Ectodermal cell (in vitro differentiated cells): ENCODE measurements around the gene SQSTM1. TPM values are rescaled to one million over a fixed set of nuclear protein-coding genes. Genes with fewer than 3 reads are reported as not detected.

Experiments
- H3K27ac ChIP-seq: 2 replicates; pipeline ENCODE4 v1.7.0; 2013; ENCODE audit warnings: mild to moderate bottlenecking, low read depth, low read length; ENCODE audit not compliant: insufficient read depth, poor library complexity, severe bottlenecking
- H3K27me3 ChIP-seq: 2 replicates; pipeline ENCODE4 v1.7.0; 2013; ENCODE audit warnings: mild to moderate bottlenecking, low read length; ENCODE audit not compliant: insufficient read depth, control insufficient read depth, poor library complexity, severe bottlenecking
- H3K36me3 ChIP-seq: one replicate; pipeline ENCODE4 v1.7.0; 2013; ENCODE audit warnings: low read length; ENCODE audit not compliant: control insufficient read depth, insufficient read depth
- H3K4me1 ChIP-seq: one replicate; pipeline ENCODE4 v1.7.0; 2013; ENCODE audit warnings: low read length; ENCODE audit not compliant: control insufficient read depth, insufficient read depth
- H3K4me3 ChIP-seq: 2 replicates; pipeline ENCODE4 v1.7.0; 2013; ENCODE audit warnings: low read depth, low read length, control low read depth; ENCODE audit not compliant: insufficient read depth
- H3K9me3 ChIP-seq: 2 replicates; pipeline ENCODE4 v1.7.0; 2013; ENCODE audit warnings: mild to moderate bottlenecking, low read length, moderate library complexity; ENCODE audit not compliant: control insufficient read depth
- WGBS, 2 experiments: methylation state at CpG; one replicate each; pipeline ENCODE4 v1.1.7; 2013; ENCODE audit warnings: missing lambda C conversion rate in 2 of 2; 5-methylcytosine and 5-hydroxymethylcytosine counted together
- polyA plus RNA-seq, 4 experiments: library from polyadenylated mRNA; stranded (reverse); fragments of 50-300 nt; gene quantifications; one replicate each; pipeline ENCODE4 v1.2.3, GENCODE V29; 2013

The SQSTM1 gene
- polyA plus RNA-seq (2013, experiment 1 of 4) = 65.0 TPM
- 70.2 TPM for polyA plus RNA-seq (2013, experiment 2 of 4)
- polyA plus RNA-seq (2013, experiment 3 of 4) = 49.5 TPM
- polyA plus RNA-seq (2013, experiment 4 of 4) = 55.6 TPM

DNA sequence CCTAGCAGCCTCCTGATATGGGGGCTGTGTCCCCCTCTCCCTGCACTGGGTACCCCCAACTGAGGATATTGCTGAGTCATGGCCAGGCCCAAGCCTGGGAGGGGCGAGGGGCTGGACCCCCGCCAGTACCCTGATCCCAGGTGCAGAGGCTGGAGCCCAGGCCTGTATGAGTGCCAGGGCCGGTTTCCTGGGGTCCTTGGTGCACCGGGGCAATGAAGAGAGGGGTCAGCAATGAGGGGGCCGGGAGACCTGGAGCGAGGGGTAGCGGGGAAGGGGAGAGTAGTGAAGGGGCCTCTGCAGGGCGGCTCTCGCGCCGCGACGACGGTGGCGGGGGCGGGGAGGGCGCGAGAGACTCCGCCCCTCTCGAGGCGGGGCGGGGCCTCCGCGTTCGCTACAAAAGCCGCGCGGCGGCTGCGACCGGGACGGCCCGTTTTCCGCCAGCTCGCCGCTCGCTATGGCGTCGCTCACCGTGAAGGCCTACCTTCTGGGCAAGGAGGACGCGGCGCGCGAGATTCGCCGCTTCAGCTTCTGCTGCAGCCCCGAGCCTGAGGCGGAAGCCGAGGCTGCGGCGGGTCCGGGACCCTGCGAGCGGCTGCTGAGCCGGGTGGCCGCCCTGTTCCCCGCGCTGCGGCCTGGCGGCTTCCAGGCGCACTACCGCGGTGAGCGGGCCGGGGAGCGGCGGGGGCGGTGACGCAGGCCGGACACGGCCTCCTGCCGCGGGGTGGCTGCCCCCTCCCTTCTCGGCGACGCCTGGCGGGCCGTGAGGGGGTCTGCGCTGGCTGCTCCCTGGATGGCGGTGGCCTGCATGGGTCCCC, at the start of gene SQSTM1:
TSS of gene SQSTM1 (plus strand) at position 423 of the 815 bp plus-strand sequence. CDS start at position 455, 32 bp downstream.
- Histone ChIP-seq H3K4me3 (peak within 1 kb of the TSS; percentile 87), H3K4me1 (peaks cover 27% of the 10 kb centered on the region), H3K27ac (peak within 1 kb of the TSS; percentile 78), H3K9me3 (no peaks in the 10 kb centered on the region), H3K36me3 (peaks cover 6% of the 10 kb centered on the region), H3K27me3 (peaks cover 35% of the 10 kb centered on the region)
- WGBS, 2 experiments = 2% methylated on average over 81 of the region's 81 CpGs

DNA sequence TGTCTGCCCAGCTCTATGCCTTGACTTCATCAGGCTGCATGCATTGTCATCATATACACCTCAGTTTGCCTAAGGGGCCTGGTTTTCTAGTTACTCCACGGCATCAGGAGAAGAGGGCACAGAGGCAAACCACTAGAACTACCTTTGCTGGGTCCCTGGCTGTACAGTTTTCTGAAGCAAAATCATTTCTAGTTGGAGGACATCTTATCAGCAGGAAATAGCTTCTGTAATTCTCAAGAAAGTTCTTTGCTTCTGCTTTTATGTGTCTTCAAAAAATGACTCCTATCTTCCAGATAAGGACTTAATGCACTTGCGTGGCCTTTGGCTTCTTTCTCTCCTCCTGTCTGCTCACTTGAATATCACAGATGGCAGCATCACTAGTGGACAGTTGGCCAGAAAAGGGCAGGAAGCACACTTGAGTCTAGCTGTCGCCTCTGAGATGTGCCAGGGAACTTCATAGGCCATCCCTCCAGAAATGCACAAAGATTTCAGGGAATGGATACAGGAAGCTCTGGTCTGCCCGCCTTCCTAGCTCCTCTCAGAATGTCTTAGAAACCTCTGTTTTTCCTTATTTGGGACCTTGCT, 49.3 kb upstream of the SQSTM1 start:
- H3K4me3 ChIP-seq = no peak overlapping the region
- H3K27ac ChIP-seq = no peak overlapping the region
- WGBS, 2 experiments = 92 to 96% methylated on average over 4 of the region's 4 CpGs
- H3K9me3 ChIP-seq = no peaks in the 10 kb centered on the region
- H3K27me3 ChIP-seq = no peaks in the 10 kb centered on the region
- H3K36me3 ChIP-seq = peaks cover 71% of the 10 kb centered on the region
- H3K4me1 ChIP-seq = no peaks in the 10 kb centered on the region

DNA sequence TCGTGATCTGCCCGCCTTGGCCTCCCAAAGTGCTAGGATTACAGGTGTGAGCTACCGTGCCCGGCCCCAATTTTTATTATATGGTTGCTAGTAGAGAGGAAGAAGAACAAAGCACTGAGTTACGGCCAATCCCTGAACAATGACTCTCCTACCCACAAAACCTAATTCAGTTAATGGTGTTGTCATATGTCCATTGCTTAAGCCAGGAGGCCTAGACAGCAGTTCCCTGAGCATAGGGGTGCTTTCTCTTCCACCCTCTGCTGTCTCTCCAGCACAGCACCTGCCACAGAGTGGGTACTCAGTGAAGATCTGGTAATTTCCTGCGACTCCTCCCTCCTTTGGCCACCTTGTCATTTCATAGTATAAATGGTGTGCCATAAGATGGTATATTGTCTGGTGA, 48.4 kb upstream of the SQSTM1 start:
- Histone ChIP-seq H3K9me3 (no peaks in the 10 kb centered on the region), H3K27ac (no peak overlapping the region), H3K4me1 (no peaks in the 10 kb centered on the region), H3K27me3 (no peaks in the 10 kb centered on the region), H3K36me3 (peaks cover 66% of the 10 kb centered on the region), H3K4me3 (no peak overlapping the region)
- WGBS, 2 experiments = 91 to 95% methylated on average over 5 to 6 of the region's 6 CpGs

DNA sequence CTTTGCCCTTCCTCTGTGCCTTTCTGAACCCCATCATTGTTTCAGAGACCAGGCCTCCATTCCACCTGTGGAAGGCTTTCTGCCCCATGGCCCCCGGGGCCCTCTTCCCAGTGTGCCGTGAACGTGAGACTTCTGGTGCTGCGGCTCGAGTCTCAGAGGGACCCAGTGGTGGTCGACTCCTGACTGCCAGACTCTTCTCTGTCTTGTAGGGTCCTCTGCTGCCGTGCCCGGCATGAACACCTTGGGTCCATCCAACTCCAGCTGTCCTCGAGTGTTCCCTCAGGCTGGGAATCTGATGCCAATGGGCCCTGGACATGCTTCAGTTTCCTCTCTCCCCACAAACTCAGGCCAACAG, 47.0 kb upstream of the SQSTM1 start:
- peaks cover 65% of the 10 kb centered on the region for H3K36me3 ChIP-seq
- H3K27ac ChIP-seq = no peak overlapping the region
- no peak overlapping the region for H3K4me3 ChIP-seq
- H3K27me3 ChIP-seq = no peaks in the 10 kb centered on the region
- H3K4me1 ChIP-seq = no peaks in the 10 kb centered on the region
- WGBS, 2 experiments = 94 to 97% methylated on average over 9 of the region's 9 CpGs
- H3K9me3 ChIP-seq = no peaks in the 10 kb centered on the region

DNA sequence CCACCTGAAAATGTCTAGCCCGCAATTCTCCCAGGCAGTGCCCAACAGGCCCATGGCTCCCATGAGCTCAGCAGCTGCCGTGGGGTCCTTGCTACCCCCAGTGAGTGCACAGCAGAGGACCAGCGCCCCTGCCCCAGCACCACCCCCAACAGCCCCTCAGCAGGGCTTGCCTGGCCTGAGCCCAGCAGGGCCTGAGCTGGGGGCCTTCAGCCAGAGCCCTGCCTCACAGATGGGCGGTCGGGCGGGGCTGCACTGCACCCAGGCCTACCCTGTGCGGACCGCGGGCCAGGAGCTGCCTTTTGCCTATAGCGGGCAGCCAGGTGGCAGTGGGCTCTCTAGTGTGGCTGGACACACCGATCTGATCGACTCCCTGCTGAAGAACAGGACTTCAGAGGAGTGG, 46.3 kb upstream of the SQSTM1 start:
- H3K9me3 ChIP-seq = no peaks in the 10 kb centered on the region
- no peak overlapping the region for H3K4me3 ChIP-seq
- 96 to 97% methylated on average over 12 of the region's 12 CpGs for WGBS, 2 experiments
- H3K36me3 ChIP-seq = peaks cover 58% of the 10 kb centered on the region
- no peaks in the 10 kb centered on the region for H3K4me1 ChIP-seq
- H3K27me3 ChIP-seq = no peaks in the 10 kb centered on the region
- H3K27ac ChIP-seq = no peak overlapping the region

DNA sequence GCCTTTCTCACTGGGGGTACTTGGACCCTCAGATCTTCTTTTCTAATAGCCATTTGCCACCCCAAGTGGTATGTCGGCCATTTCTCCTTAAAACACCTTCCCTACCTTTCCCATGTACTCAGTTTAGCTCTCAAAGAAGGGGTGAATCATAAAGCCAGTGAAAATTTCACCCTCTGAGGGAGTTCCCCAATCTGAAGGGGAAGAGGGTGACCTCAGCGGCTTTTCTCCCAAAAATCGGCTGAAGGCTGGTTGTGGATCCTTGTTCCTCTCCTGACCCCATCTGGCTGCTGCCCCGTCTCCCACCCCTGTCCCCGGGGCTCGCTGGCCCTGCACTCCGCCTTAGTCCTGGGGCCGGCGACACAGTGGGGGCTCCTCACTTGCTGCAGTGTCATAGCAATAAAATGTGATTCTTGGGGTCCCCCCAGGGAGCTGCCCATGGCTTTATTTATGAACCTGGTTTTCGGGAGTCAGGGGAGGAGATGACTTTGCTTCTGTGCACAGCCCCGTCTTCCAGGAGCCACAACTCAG, 44.2 kb upstream of the SQSTM1 start:
- Histone ChIP-seq H3K4me3 (no peak overlapping the region), H3K36me3 (peaks cover 47% of the 10 kb centered on the region), H3K9me3 (no peaks in the 10 kb centered on the region), H3K27ac (no peak overlapping the region), H3K27me3 (no peaks in the 10 kb centered on the region), H3K4me1 (no peaks in the 10 kb centered on the region)
- 94 to 97% methylated on average over 11 of the region's 11 CpGs for WGBS, 2 experiments

DNA sequence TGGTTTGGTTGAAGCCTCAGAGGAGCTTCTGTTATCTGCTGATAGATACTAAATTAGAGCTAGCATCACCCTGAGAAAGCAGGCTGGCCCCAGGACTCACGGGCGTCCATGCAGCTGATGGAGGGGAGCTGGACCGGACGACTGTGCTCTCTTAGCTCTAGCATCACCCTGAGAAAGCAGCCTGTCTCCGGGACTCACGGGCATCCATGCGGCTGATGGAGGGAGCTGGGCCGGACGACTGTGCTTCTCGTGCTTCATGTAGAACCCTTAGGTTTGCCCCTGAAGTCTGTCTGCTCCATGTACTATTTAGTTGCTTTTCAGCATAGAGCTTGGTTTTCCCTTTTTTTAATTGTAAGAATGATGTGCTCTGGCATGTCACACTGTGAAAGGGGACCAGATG, 43.2 kb upstream of the SQSTM1 start:
- H3K9me3 ChIP-seq = no peaks in the 10 kb centered on the region
- H3K27ac ChIP-seq = no peak overlapping the region
- H3K27me3 ChIP-seq = no peaks in the 10 kb centered on the region
- WGBS, 2 experiments = 94 to 96% methylated on average over 10 of the region's 10 CpGs
- H3K36me3 ChIP-seq = peaks cover 38% of the 10 kb centered on the region
- H3K4me1 ChIP-seq = no peaks in the 10 kb centered on the region
- no peak overlapping the region for H3K4me3 ChIP-seq

DNA sequence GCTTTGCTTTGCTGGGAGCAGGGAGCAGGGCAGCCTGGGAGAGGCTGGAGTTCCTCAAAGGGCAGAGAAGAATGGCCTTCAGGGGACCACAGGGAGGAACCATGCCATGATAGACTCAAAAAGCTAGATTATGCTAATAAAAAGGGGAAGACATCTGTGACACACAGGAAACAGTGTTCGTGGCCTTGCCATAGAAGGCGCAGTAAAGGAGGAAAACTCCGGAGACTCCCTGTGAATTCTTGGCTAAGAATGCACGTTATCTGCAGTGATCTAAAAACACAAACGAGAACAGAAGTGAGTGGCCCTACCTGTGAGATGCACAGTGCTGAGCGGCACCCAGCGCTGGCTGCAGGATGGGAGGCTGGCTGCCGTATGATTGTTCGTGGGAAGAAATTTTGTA, 42.8 kb upstream of the SQSTM1 start:
- H3K36me3 ChIP-seq = peaks cover 35% of the 10 kb centered on the region
- H3K9me3 ChIP-seq = no peaks in the 10 kb centered on the region
- H3K4me3 ChIP-seq = no peak overlapping the region
- 95 to 96% methylated on average over 9 of the region's 9 CpGs for WGBS, 2 experiments
- no peak overlapping the region for H3K27ac ChIP-seq
- H3K4me1 ChIP-seq = no peaks in the 10 kb centered on the region
- no peaks in the 10 kb centered on the region for H3K27me3 ChIP-seq

DNA sequence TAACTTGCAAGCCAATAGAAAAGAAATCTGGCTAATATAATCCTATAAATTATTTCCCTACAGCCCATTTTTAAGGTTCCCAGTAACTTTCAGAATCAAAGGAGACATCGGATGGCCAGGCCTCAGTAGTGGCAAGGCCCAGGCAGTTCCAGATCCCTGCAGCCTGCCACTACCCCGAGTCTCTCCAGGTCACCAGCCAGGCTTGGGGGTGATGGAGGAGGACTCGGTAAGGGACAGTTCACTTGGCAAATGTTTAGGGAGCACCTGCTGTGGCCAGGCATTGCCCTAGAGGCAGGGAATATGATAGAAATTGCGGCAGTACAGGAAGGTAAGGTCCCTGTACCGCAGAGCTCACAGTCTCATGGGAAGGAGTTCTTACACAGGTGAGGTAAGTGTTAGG, 42.1 kb upstream of the SQSTM1 start:
- 96% methylated on average over 5 of the region's 5 CpGs for WGBS, 2 experiments
- Histone ChIP-seq H3K4me1 (no peaks in the 10 kb centered on the region), H3K27me3 (no peaks in the 10 kb centered on the region), H3K9me3 (no peaks in the 10 kb centered on the region), H3K4me3 (no peak overlapping the region), H3K36me3 (peaks cover 28% of the 10 kb centered on the region), H3K27ac (no peak overlapping the region)

DNA sequence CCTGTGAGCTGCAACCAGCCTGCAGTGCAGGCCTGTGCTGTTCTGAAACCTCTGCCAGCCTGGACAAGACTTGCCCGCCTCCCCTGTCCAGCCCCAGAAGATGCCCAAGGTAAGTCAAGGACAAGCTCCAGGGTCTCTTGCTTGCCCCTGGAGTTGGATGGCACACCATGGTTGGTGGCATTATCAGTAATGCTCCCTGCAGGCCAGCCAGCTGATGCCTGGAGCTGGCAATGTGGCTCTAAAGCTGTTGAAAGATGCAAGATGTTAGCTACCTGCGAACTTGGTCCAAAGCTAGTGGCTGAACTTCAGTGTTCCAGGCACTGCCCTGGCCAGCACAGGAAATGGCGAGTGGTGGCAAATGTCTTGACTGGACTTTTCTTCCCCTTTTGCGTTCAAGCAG, 40.9 kb upstream of the SQSTM1 start:
- WGBS, 2 experiments = 96 to 98% methylated on average over 4 of the region's 4 CpGs
- Histone ChIP-seq H3K36me3 (peaks cover 16% of the 10 kb centered on the region), H3K9me3 (no peaks in the 10 kb centered on the region), H3K4me1 (no peaks in the 10 kb centered on the region), H3K4me3 (no peak overlapping the region), H3K27ac (no peak overlapping the region), H3K27me3 (no peaks in the 10 kb centered on the region)
